HG03521 (cell line): ENCODE results near the gene ZNF43.
"Not testable (repeated sequence)": the region's sequence is repeated elsewhere in the genome, so short reads cannot be mapped to it uniquely, and the experiment has no call there.

Source experiments
- ATAC-seq: cut with Tn5 transposase; IDR thresholded peaks from one replicate; pipeline ENCODE4 v1.9.1; 2021; ENCODE audit warnings: mild to moderate bottlenecking, moderate library complexity; ENCODE audit not compliant: unreplicated experiment

The ZNF43 gene

DNA sequence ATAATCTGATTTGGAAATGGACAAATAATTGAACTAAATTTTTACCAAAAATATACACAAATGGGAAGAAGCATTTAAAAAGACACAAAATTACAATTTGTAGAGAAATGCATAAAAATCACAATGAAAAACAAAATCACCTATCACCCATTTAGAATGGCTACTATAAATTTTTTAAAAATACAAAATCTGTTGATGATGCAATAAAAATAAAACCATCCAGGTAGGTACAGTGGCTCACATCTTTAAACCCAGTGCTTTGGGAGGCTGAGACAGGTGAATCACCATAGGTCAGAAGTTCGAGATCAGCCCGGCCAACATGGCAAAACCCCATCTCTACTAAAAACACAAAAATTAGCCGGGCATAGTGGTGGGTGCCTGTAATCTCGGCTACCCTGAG is 23.5 kb downstream of the ZNF43 start:
- no peak for ATAC-seq

DNA sequence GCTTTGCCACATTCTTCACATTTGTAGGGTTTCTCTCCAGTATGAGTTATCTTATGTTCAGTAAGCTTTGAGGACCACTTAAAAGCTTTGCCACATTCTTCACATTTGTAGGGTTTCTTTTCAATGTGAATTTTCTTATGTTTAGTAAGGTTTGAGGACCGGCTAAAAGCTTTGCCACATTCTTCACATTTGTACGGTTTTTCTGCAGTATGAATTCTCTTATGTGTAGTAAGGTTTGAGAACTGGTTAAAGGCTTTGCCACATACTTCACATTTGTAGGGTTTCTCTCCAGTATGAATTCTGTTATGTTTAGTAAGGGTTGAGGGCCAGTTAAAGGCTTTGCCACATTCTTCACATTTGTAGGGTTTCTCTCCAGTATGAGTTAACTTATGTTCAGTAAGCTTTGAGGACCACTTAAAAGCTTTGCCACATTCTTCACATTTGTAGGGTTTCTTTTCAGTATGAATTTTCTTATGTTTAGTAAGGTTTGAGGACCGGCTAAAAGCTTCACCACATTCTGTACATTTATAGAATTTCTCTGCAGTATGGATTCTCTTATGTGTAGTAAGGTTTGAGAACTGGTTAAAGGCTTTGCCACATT is 27.5 kb downstream of the ZNF43 start:
- ATAC-seq, result not testable (repeated sequence)

DNA sequence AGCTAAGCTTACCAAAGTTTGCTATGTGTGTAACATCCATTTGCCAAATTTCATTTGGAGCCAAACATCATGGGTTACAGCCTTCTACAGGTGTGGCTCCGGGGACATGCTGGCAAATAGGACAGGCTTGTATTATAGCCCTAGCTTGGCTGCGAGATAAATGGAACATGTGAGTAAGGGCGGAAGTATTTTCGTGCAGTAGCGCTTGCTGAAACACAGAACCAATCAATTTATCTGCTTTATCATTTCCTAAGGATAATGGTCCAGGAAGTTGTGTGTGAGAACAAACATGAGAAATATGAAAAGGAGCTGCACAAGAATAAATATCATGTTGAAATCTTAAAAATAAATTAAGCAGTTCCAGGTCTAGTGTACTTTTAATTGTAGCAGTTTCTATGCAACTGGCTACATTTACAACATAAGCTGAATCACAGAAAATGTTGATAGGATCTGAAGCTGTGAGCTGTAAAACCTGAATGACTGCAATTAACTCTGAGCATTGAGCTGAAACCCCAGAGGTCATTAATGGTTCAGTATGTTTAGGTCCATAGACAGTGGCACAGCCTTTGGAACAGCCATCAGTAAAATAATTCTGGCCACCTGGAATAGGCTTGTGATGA is 46.4 kb downstream of the ZNF43 start:
- ATAC-seq, result no peak

DNA sequence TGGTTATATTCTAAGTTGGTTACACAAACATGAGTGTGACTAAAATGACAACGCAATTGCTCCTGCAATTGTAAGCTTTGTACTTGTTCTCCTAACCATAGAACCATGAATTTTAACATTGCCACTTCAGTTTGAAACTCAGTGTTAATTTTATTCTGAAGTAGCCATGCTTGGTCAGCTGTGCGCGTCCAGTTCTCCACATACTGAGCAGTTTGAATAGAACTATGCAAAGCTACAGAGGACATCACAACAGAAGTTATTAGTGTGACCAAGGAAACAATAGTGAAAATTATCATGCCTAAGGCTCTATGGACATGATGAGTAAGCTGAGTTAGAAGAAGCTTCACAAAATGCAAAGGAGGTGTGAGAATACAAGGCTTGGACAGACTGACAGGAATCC is 49.0 kb downstream of the ZNF43 start:
- ATAC-seq, result no peak

- ATAC-seq, result not testable (repeated sequence)
These were observed 60.2 kb downstream of the ZNF43 start for GRCh38 chr19:21775792-21776191.

GRCh38 chr19:21767065-21767800 is 68.7 kb downstream of the ZNF43 start, which contains the start of gene ZNF100:
Gene ZNF100, minus strand, starts transcription at chr19:21767579. Its CDS starts 150 bp downstream, at chr19:21767429.
- peak; percentile 94 for ATAC-seq

GRCh38 chr19:21766705-21767064 is 69.3 kb downstream of the ZNF43 start:
- ATAC-seq, result not testable (repeated sequence)

DNA sequence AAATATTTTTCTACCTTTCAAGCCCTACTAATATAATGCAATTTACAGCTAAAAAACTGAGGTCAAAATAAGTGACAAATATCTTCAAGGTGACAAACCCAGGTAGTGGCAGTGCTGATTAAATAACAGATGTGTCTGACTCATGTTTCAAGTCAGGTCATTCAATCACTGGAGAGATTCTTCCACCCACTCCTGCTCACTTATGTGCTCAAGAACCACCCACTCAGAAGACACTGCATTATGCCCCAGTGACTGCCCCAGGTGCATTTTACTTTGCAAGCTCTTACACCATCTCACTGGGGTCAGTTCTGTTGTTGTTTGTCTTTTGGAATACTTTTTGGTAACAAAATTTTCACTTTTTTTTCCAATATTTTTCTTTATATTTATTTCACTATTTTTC is 70.8 kb downstream of the ZNF43 start:
- no peak for ATAC-seq

DNA sequence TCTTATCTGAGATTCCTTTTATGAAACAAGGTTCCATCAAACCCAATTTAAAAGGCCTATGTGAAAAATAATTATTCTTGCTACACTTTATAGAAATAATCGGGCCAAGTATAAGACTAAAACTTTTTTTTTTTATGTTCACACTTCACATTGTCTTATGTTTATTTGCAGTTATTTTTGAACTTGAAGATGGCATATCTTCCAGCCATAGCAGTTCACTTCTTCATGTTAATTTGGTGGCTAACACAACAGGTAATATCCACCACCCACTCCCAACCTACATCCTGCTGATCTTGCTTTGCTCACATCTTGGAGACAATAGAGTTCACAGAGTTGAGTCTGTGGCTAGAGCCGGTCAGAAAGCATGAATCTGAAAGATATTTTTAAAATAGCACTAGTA is 74.4 kb downstream of the ZNF43 start:
- ATAC-seq, result not testable (repeated sequence)

- no peak for ATAC-seq
These were observed 77.7 kb downstream of the ZNF43 start for GRCh38 chr19:21758296-21758695.

- ATAC-seq, result not testable (repeated sequence)
These were observed 80.4 kb downstream of the ZNF43 start for GRCh38 chr19:21755555-21755954.
